Tibial nerve (tissue), 4 donors: ENCODE measurements around the gene ST3GAL4. TPM values are rescaled to one million over a fixed set of nuclear protein-coding genes. Genes with fewer than 3 reads are reported as not detected.

Source experiments
- DNase-seq, 2 donors: peaks; one replicate each; pipeline ENCODE4 v3.0.0-alpha.2; 2019; ENCODE audit warnings: low spot score in 2 of 2
- H3K27ac ChIP-seq, 4 donors: fragments of 200-600 bp; sonication (generic) in 3 of 4; one replicate each; pipeline ENCODE4 v1.5.1; 2017 to 2019; ENCODE audit warnings: mild to moderate bottlenecking in 1 of 4
- H3K27me3 ChIP-seq, 2 donors: fragments of 200-600 bp; sonication (generic) in 1 of 2; one replicate each; pipeline versions ENCODE4 v1.5.1 to v1.6.0; 2017 to 2019
- H3K36me3 ChIP-seq, 3 donors: fragments of 200-600 bp; sonication (generic); one replicate each; pipeline ENCODE4 v1.5.1; 2018 to 2019
- H3K4me1 ChIP-seq, 4 donors: fragments of 200-600 bp; sonication (generic) in 3 of 4; one replicate each; pipeline ENCODE4 v1.5.1; 2017 to 2019
- H3K4me3 ChIP-seq, 4 donors: fragments of 200-600 bp; sonication (generic) in 3 of 4; one replicate each; pipeline ENCODE4 v1.5.1; 2017 to 2019; ENCODE audit warnings: mild to moderate bottlenecking in 1 of 4, moderate library complexity in 1 of 4
- H3K9me3 ChIP-seq, 4 donors: fragments of 200-600 bp; sonication (generic) in 3 of 4; one replicate each; pipeline ENCODE4 v1.5.1; 2017 to 2019
- CTCF ChIP-seq, 5 experiments: fragments of 200-600 bp in 3 of 5; fragments of 450-650 bp in 2 of 5; sonication (generic) in 3 of 5; IDR thresholded peaks; one replicate each; pipeline ENCODE4 v1.5.1; 2016 to 2019; ENCODE audit warnings: antibody characterized with exemption in 5 of 5, mild to moderate bottlenecking in 3 of 5, moderate library complexity in 2 of 5
- EP300 ChIP-seq, 2 donors: sonication (generic); formaldehyde crosslinking; IDR thresholded peaks; one replicate each; pipeline ENCODE4 v1.6.1; 2017; ENCODE audit warnings: antibody characterized with exemption in 2 of 2, mild to moderate bottlenecking in 1 of 2
- POLR2A ChIP-seq, 2 donors: fragments of 450-650 bp; IDR thresholded peaks; one replicate each; pipeline ENCODE4 v1.6.1; 2017; ENCODE audit warnings: antibody characterized with exemption in 2 of 2, mild to moderate bottlenecking in 2 of 2, moderate library complexity in 2 of 2
- WGBS, 2 donors: methylation state at CpG; one replicate each; pipeline ENCODE4 v1.1.5; 2018; 5-methylcytosine and 5-hydroxymethylcytosine counted together
- total RNA-seq, 4 donors: library from RNA; depleted of rRNA; stranded (reverse); fragments of >200 nt; gene quantifications; one replicate each; pipeline ENCODE4 v1.1.0, GENCODE V29; 2016

The ST3GAL4 gene
- total RNA-seq, 4 donors from 2014 or later, result 68.1 to 162 (median 122) TPM

DNA sequence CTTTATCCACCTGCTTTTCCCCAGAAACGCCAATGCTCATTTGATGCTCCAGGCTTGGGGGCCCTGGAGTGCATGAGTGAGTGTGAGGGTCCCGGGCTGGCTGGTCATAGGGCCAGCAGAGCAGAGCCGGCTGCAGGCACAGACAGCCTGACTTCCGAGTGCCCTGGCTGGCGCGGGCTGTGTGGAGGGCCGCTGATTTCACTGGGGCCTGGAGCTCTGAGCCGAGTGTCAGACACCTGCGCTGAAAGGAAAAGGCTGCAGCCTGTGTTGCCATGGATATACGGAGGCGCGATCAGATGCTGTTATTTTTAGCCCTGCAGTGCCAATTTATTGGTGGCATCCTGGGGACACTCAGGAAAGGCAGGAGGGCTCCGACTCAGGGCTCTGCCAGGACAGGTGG lies 87.6 kb downstream of the ST3GAL4 start:
- Histone ChIP-seq H3K4me3 (no peak overlapping the region), H3K4me1 (peaks cover 0 to 9% (median 0%) of the 10 kb centered on the region in 4 donors), H3K27me3 (no peaks in the 10 kb centered on the region), H3K36me3 (no peaks in the 10 kb centered on the region), H3K27ac (no peak overlapping the region), H3K9me3 (no peaks in the 10 kb centered on the region)
- 65 to 67% methylated on average over 12 to 13 of the region's 13 CpGs for whole genome bisulfite sequencing, 2 donors
- TF ChIP-seq POLR2A (IDR thresholded peaks at IDR 0.05) (no peak), CTCF (IDR thresholded peaks at IDR 0.05) (no peak), EP300 (IDR thresholded peaks at IDR 0.05) (no peak)
- DNase-seq, result no peak

DNA sequence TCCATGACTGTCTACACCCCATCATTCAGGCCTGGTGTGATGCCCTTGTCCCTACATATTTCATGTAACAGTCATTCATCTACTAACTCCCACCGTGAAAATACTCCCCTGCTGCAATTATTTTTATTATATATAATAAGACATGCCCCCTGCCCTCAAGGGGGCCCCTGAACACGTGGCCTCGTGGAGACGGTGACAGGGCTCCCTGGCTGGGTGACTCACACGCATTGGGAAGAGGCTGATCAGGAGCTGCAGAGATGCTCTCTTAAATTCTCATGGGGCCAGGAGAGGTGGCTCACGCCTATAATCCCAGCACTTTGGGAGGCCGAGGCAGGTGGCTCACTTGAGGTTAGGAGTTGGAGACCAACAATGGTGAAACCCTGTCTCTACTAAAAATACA lies 88.6 kb downstream of the ST3GAL4 start:
- Histone ChIP-seq H3K4me3 (no peak overlapping the region), H3K9me3 (no peaks in the 10 kb centered on the region), H3K27me3 (no peaks in the 10 kb centered on the region), H3K4me1 (peaks cover 0 to 9% (median 0%) of the 10 kb centered on the region in 4 donors), H3K36me3 (no peaks in the 10 kb centered on the region), H3K27ac (no peak overlapping the region)
- WGBS, 2 donors, result 68 to 72% methylated on average over 7 of the region's 7 CpGs
- TF ChIP-seq EP300 (IDR thresholded peaks at IDR 0.05), result no peak
- no peak for TF ChIP-seq CTCF (IDR thresholded peaks at IDR 0.05)
- no peak for TF ChIP-seq POLR2A (IDR thresholded peaks at IDR 0.05)
- no peak for DNase-seq

DNA sequence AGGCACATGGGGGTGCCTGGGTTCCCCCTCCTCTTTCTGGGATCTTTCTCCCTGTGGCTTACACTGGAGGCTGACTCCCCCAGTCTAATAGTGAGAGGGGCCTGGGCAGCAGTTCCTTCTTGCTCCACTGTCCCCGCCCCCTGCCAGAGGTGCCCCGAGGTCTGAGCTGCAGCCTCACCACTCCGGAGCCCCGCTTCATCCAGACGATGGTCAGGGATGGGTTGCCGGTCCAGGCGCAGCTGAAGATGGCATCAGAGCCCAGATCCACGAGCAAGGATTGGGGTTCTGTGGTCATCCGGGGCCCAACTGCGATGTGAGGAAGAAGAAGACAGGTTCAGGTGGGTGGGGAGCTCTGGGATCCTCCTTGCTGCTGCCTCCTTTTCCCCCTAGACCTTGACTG lies 91.1 kb downstream of the ST3GAL4 start:
- no peaks in the 10 kb centered on the region for H3K4me1 ChIP-seq
- no peaks in the 10 kb centered on the region for H3K9me3 ChIP-seq
- no peaks in the 10 kb centered on the region for H3K27me3 ChIP-seq
- no peak for TF ChIP-seq CTCF (IDR thresholded peaks at IDR 0.05)
- no peak for TF ChIP-seq EP300 (IDR thresholded peaks at IDR 0.05)
- TF ChIP-seq POLR2A (IDR thresholded peaks at IDR 0.05), result no peak
- H3K27ac ChIP-seq, result no peak overlapping the region
- H3K4me3 ChIP-seq, result no peak overlapping the region
- no peak for DNase-seq
- WGBS, 2 donors, result 79 to 100% methylated on average over 2 to 10 of the region's 10 CpGs
- no peaks in the 10 kb centered on the region for H3K36me3 ChIP-seq

DNA sequence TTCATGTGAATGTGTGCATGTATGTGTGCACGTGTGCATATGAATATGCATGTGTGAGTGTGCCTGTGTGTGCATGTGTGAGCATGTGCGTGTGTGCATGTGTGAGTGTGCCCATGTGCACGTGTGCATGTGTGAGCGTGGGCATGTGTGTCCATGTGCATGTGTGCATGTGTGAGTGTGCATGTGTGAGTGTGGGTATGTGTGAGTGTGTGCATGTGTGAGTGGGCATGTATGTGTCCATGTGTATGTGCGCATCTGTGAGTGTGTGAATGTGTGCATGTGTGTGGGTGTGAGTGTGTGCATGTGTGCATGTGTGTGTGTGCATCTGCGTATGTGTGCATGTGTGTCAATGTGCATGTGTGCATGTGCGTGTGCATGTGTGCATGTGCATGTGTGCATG lies 94.7 kb downstream of the ST3GAL4 start:
- Histone ChIP-seq H3K27ac (no peak overlapping the region), H3K4me1 (peaks cover 0 to 9% (median 0%) of the 10 kb centered on the region in 4 donors), H3K4me3 (no peak overlapping the region), H3K27me3 (no peaks in the 10 kb centered on the region), H3K9me3 (no peaks in the 10 kb centered on the region), H3K36me3 (no peaks in the 10 kb centered on the region)
- 84 to 88% methylated on average over 7 of the region's 7 CpGs for WGBS, 2 donors
- DNase-seq, result no peak
- no peak for TF ChIP-seq POLR2A (IDR thresholded peaks at IDR 0.05)

GRCh38 chr11:126450806-126451205 lies 95.3 kb downstream of the ST3GAL4 start:
- DNase-seq, result no peak
- H3K9me3 ChIP-seq, result no peaks in the 10 kb centered on the region
- H3K4me1 ChIP-seq, result peaks cover 0 to 9% (median 0%) of the 10 kb centered on the region in 4 donors
- no peaks in the 10 kb centered on the region for H3K36me3 ChIP-seq
- no peaks in the 10 kb centered on the region for H3K27me3 ChIP-seq
- TF ChIP-seq EP300 (IDR thresholded peaks at IDR 0.05), result no peak
- TF ChIP-seq CTCF (IDR thresholded peaks at IDR 0.05), result no peak
- TF ChIP-seq POLR2A (IDR thresholded peaks at IDR 0.05), result no peak
- H3K4me3 ChIP-seq, result no peak overlapping the region
- 94 to 99% methylated on average over 11 of the region's 11 CpGs for WGBS, 2 donors
- H3K27ac ChIP-seq, result no peak overlapping the region
